Stimulated activated naive CD8-positive, alpha-beta T cell treated with anti-CD3 and anti-CD28 coated beads, Interleukin-15, amount 100 ng/mL, for 72 hours (primary cell): ENCODE measurements around the gene ADAMTS3.

Source experiments
- ATAC-seq: fragments of 150-1000 bp; cut with Tn5 transposase; 2 replicates; pipeline ENCODE4 v1.10.0; 2021; ENCODE audit warnings: mild to moderate bottlenecking, moderate library complexity
- DNase-seq, 2 donors: peaks; one replicate each; pipeline ENCODE4 v3.0.0; 2021 to 2022
- H3K27ac Mint-ChIP-seq, 2 donors: one replicate each; pipeline ENCODE4 v1.8.0; 2022; ENCODE audit warnings: mild to moderate bottlenecking in 2 of 2, mixed read lengths in 2 of 2, moderate library complexity in 2 of 2
- H3K27me3 Mint-ChIP-seq: one replicate; pipeline ENCODE4 v1.8.0; 2022; ENCODE audit warnings: mixed read lengths
- H3K4me1 Mint-ChIP-seq: one replicate; pipeline ENCODE4 v1.8.0; 2022; ENCODE audit warnings: mild to moderate bottlenecking, mixed read lengths
- H3K4me3 Mint-ChIP-seq, 2 donors: one replicate each; pipeline ENCODE4 v1.8.0; 2022; ENCODE audit warnings: mild to moderate bottlenecking in 2 of 2, mixed read lengths in 2 of 2, moderate library complexity in 1 of 2
- H3K9me3 Mint-ChIP-seq, 2 donors: one replicate each; pipeline ENCODE4 v1.8.0; 2022; ENCODE audit warnings: mixed read lengths in 2 of 2

ADAMTS3 gene

DNA sequence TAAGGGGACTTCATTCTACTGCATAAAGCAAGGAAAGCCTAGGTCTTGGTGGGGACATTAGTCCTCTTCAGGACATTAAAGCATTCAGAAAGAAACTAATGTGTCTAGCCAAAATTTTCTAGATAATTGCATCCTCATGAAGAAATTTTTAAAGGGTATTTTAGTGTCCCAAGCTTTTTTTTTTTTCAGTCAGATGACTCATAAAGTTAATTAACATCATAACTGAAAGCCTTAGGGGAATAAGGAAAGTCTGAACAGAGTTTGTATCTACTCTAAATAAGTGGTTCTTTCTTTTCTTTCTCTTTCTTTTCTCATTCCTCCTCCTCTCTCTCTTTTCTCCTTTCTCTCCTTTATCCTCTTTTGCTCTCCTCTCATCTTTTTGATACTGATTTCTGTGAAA lies 202.4 kb downstream of the ADAMTS3 start:
- H3K4me3 Mint-ChIP-seq, result no peak overlapping the region
- H3K27ac Mint-ChIP-seq, result peak overlapping the region in 1 of 2 donors; percentile 56
- no peak for DNase-seq
- H3K27me3 Mint-ChIP-seq, result no peaks in the 10 kb centered on the region
- no peak for ATAC-seq
- no peaks in the 10 kb centered on the region for H3K9me3 Mint-ChIP-seq
- H3K4me1 Mint-ChIP-seq, result no peaks in the 10 kb centered on the region

DNA sequence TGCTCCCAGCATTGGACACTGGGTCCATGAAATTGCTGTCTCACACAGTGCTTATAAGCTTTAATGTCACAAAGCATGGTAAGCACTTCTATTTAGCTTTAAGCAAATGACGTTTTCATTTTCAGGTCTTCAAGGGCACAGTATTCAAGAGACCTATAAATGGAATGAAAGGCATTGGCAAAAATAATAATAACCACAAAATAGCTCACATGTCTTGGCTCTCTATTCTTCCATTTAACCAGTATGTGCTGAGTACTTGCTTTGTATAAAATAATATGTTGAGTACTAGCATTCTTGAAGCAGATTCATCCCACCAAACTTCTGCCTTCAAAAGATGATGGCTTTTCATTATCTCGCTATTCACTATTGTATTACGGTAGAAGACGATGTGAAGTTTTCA lies 203.0 kb downstream of the ADAMTS3 start:
- Mint-ChIP-seq H3K4me1 (no peaks in the 10 kb centered on the region), H3K27me3 (no peaks in the 10 kb centered on the region), H3K9me3 (no peaks in the 10 kb centered on the region), H3K4me3 (no peak overlapping the region), H3K27ac (no peak overlapping the region)
- ATAC-seq (no peak), DNase-seq (no peak)

DNA sequence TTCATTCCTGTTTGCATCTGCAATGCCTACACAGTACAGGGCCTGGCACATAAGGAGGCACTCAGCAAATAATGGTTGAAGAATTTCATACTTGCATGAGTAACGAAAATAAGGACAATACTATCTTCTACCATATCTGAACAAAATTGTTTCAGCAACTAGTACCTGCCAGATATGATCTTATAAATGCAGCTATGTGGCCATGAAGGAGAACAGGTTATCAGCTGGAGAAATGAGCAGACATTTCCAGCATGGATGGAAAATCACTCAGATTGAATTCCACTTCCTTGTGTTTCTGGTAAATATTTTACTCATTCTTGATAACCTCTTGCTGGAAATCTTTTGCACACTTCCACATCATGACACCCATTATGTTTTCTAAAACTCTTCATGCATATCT lies 204.0 kb downstream of the ADAMTS3 start:
- no peak for DNase-seq
- H3K9me3 Mint-ChIP-seq, result no peaks in the 10 kb centered on the region
- H3K4me1 Mint-ChIP-seq, result no peaks in the 10 kb centered on the region
- no peak for ATAC-seq
- H3K4me3 Mint-ChIP-seq, result no peak overlapping the region
- no peak overlapping the region for H3K27ac Mint-ChIP-seq
- H3K27me3 Mint-ChIP-seq, result no peaks in the 10 kb centered on the region

DNA sequence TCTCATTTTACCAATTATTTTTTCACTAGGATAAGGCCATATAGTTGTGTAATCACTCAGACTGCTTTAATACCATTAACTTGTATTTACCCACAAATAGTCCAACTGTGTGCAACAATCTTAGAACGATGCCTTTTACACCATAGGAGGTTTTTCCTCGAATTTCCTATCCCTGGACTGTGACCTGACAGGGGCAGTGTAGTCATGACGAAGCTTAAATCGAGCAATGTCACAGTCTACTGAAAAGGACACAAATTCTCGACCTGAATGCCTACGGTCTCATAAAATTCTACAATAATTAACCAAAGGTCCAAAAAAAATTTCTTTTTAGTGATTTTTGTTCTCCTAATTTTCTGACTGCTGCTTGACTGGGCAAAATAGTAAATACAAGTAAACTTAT lies 208.9 kb downstream of the ADAMTS3 start:
- Mint-ChIP-seq H3K4me1 (no peaks in the 10 kb centered on the region), H3K27ac (no peak overlapping the region), H3K9me3 (no peaks in the 10 kb centered on the region), H3K27me3 (no peaks in the 10 kb centered on the region), H3K4me3 (no peak overlapping the region)
- DNase-seq, result no peak
- ATAC-seq, result no peak

DNA sequence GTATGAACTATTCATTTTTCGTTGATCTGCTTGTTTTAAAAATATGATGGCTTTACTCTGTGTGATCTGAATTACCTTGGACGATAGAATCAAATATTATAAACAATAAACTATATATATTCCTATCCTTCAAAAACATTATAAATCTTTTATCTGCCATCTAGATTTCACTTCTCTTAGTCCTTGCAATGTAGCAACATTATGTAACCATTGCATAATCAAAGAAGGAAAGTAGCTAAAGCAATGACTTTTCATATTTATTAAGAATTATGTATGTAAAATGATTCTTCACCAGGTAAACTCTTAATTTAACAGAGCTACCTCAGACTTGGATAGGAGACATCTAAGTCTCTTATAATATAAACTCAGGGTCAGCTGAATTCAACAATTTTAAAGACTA lies 210.5 kb downstream of the ADAMTS3 start:
- Mint-ChIP-seq H3K27ac (no peak overlapping the region), H3K27me3 (no peaks in the 10 kb centered on the region), H3K4me1 (no peaks in the 10 kb centered on the region), H3K9me3 (no peaks in the 10 kb centered on the region), H3K4me3 (no peak overlapping the region)
- ATAC-seq (no peak), DNase-seq (no peak)

DNA sequence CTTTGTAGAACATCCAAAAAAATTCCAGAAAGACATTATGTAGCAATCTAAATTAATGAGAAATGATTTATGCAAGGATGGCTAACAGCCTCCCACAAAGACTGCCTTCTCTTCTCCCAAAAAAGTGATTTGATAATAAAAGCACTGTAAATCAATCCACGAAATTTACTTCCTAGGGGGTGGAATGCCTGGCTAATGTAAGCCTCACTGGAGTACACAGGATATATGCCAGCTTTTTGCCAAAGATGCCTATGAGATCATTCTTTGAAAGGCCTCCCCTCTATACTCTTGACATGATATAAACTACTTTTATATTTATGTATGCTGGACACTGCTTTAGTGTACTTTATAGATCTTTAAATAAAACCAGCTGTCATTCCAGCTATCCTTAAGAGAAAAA lies 211.1 kb downstream of the ADAMTS3 start:
- Mint-ChIP-seq H3K27me3 (no peaks in the 10 kb centered on the region), H3K4me1 (no peaks in the 10 kb centered on the region), H3K9me3 (no peaks in the 10 kb centered on the region), H3K4me3 (no peak overlapping the region), H3K27ac (no peak overlapping the region)
- ATAC-seq (no peak), DNase-seq (no peak)

DNA sequence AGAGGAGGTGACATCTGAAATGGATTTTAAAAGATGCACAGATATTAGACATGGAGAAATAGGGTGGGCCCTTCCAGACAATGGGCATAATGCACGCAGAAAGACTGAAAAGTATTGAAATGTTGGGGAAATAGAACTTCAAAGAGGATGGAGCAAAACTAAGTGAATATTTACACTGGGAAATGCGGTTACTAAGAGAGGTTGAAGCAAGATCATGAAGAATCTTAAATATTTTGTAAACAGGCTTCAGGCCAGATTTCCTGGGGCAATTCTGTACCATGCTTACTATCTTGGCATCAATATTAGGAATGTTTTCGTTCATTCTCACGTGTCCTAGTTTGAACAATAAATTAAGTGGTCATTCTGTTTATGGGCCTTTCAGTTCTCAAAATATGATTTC lies 216.3 kb downstream of the ADAMTS3 start:
- Mint-ChIP-seq H3K4me3 (no peak overlapping the region), H3K27me3 (peaks cover 7% of the 10 kb centered on the region), H3K27ac (no peak overlapping the region), H3K4me1 (no peaks in the 10 kb centered on the region), H3K9me3 (no peaks in the 10 kb centered on the region)
- ATAC-seq, result no peak
- no peak for DNase-seq

DNA sequence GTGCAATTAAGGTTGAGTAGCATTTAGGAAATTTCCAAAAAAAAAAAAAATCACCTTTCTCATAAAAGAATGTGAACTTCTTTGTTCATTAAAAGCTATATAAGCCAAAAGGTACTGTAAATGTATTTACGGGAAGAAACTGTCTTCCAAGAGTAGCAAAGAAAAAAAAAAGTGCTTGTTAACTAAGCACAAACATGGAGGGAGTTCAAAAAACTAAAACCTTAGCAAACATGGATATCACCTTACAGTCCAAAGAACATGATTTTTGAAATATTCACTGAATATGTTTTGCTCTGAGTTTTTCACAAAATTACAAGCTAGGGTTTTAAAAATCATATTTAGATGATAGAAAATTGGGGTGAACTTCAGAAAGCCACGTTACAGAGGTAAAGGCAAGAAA lies 217.5 kb downstream of the ADAMTS3 start:
- Mint-ChIP-seq H3K4me3 (no peak overlapping the region), H3K4me1 (no peaks in the 10 kb centered on the region), H3K9me3 (no peaks in the 10 kb centered on the region), H3K27ac (no peak overlapping the region), H3K27me3 (peaks cover 7% of the 10 kb centered on the region)
- DNase-seq (no peak), ATAC-seq (no peak)

DNA sequence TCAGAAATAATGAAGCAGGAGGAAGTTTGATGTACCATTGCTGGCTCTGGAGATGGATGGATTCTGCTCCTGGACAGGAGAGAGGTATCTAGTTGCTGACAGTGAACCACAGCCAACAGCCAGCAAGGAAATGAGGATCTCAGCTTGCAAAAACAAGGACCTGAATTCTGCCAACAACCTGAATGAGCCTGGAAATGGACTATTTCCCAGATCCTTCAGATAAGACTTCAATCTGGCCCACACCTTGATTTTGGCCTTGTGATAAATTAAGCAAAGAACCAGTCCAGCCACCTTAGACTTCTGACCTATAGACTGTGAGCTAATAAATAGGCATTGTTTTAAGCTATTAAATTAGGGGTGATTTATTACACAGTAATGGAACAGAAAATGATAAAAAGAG lies 220.3 kb downstream of the ADAMTS3 start:
- ATAC-seq (no peak), DNase-seq (no peak)
- Mint-ChIP-seq H3K4me3 (no peak overlapping the region), H3K27ac (no peak overlapping the region), H3K9me3 (no peaks in the 10 kb centered on the region), H3K4me1 (no peaks in the 10 kb centered on the region), H3K27me3 (peaks cover 7% of the 10 kb centered on the region)

DNA sequence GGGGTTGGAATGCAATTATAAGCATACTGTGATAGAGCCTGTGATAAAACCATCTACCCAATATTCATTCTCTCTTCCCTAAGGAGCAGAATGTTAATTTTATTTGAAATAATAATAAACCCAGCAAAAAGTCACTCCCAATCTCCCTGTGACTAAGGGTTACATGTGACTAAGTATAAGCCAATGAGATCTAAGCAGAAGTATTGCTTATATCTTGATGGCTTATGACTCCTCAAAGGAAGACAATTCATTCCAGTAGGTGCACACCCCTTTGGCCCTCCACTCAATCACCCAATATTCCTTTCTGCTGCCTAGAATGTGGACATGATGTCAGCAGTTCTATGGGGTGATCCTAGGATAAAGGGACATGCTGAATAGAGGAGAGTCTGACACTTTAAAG lies 224.6 kb downstream of the ADAMTS3 start:
- DNase-seq (no peak), ATAC-seq (no peak)
- Mint-ChIP-seq H3K4me1 (no peaks in the 10 kb centered on the region), H3K27ac (no peak overlapping the region), H3K4me3 (no peak overlapping the region), H3K9me3 (no peaks in the 10 kb centered on the region), H3K27me3 (no peaks in the 10 kb centered on the region)

DNA sequence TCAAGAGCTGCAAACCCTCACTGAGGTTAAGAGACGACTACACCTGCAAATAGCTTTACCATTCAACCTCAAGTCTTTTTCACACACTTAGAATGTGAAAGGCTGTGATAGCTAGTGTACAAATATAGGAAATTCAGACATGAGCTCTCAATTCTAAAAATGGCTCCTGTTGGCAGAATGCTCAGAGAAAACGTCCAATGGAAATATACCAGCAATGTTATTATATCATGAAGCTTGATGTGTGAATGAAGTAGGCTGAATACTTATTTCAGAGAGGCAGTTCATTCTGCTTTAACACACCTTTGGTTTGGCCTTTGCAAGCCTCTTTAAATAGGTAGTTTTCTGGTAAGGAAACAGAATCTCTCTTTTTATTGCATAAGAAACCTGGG lies 227.6 kb downstream of the ADAMTS3 start:
- ATAC-seq (no peak), DNase-seq (no peak)
- Mint-ChIP-seq H3K27me3 (no peaks in the 10 kb centered on the region), H3K27ac (no peak overlapping the region), H3K9me3 (no peaks in the 10 kb centered on the region), H3K4me1 (no peaks in the 10 kb centered on the region), H3K4me3 (no peak overlapping the region)

DNA sequence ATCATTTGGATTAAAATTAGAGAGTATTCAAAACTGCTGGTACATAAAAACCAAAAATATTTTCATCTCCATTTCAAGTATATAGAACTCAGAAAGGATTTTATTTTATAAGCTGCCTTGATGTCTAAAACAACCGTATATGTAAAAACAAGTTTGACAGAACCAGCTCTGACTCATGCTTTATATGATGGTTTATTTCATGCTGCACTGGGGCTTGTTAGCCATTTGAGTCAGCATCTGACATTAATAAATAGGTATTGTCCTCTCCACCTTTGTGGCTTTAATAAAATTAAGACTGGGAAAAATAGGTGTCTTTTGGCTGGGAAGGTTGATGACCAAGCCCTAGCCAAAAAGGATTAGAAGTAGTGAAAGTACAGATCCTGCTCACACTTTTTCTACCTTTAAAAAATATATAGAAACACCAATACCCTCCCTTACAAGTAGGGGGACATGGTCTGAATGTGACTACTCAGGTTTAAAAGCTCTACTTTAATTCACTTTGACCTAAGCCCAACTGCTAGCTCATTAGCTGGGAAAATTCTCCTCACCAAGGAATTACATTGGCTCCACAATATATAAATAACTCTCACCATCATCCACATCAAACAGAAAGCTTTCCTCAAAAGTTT lies 228.1 kb downstream of the ADAMTS3 start:
- Mint-ChIP-seq H3K9me3 (no peaks in the 10 kb centered on the region), H3K4me1 (no peaks in the 10 kb centered on the region), H3K27ac (no peak overlapping the region), H3K4me3 (no peak overlapping the region), H3K27me3 (no peaks in the 10 kb centered on the region)
- ATAC-seq (no peak), DNase-seq (no peak)

DNA sequence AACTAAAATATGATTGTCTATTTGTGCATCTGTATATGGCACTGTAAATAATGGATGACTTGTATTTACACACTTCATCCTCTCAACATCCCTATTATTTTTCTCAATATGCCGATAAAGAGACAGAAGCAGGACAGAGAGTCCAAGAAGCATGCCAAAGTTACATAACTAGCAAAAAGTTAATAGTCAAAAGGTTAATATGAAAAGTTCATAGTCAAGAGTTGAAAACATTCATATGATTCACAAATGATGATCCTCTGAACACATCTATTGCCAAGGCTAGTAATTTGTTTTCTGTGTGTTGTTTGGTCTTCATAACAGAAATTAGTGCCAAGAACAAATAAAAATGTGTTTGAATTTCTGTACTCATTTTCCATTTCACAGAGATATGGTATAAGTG lies 231.0 kb downstream of the ADAMTS3 start:
- Mint-ChIP-seq H3K27ac (no peak overlapping the region), H3K4me1 (no peaks in the 10 kb centered on the region), H3K9me3 (no peaks in the 10 kb centered on the region), H3K4me3 (no peak overlapping the region), H3K27me3 (no peaks in the 10 kb centered on the region)
- ATAC-seq (no peak), DNase-seq (no peak)

DNA sequence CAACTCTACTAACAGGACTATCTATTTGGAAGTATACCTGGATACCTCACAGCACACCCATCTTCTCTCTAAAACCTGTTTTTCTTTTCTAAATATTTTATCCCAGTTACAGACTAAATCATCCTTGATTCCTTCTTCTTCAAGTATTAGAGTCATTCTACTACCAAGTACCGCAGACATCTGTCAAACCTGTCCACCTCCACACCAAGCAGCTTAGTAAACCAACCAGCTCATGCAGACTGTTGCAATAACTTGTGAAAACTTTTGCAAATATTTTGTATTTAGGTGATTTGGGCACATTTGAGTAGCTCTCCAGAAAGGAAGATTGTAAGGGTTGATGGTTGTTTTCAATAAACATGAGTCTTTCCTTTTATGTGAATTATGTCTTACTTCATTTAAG lies 238.6 kb downstream of the ADAMTS3 start:
- ATAC-seq, result no peak
- Mint-ChIP-seq H3K4me3 (no peak overlapping the region), H3K4me1 (no peaks in the 10 kb centered on the region), H3K27me3 (no peaks in the 10 kb centered on the region), H3K9me3 (no peaks in the 10 kb centered on the region), H3K27ac (no peak overlapping the region)
- DNase-seq, result no peak

DNA sequence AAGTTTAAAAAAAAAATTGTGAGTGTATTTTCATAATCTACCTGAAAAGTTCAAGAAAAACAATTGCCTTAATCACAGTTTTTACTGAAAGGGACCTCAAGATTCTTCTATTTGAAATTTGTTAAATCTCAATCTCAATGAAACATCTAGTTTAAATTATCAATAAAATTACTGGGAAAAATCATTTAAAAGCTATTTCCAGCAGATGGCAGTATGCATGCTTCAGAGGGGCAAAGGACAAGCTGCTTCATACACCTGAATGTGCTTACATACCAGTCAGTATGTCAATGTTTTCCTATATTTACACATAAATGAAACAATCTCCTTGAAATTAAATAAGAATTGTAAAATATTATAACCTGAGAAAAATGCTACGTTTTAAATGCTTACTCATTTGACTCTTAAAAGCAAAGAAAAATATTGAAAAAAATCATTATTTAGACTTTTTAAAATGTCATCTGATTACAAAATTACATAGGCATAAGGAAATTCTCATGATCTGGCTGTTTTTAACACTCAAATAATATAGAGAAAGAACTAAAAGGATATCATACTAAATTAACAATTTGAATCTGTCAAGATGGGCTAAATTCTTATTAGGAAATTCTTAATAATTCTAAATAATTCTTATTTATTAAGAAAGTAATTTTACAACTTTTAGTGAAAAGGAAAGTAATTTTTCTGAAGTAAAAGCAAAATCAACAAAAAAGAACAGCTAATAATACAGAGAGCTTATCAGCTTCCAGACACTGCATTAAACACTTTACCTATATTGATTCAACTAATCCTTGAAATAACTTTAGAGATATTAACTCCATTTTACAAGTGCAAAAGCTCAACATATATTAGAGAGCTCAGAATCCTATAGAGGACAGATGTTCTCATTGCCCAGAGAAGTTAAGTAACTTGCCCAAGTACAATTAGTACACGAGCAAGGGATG lies 242.1 kb downstream of the ADAMTS3 start:
- DNase-seq, result no peak
- no peak for ATAC-seq
- Mint-ChIP-seq H3K4me3 (no peak overlapping the region), H3K9me3 (no peaks in the 10 kb centered on the region), H3K4me1 (no peaks in the 10 kb centered on the region), H3K27me3 (peaks cover 11% of the 10 kb centered on the region), H3K27ac (no peak overlapping the region)

DNA sequence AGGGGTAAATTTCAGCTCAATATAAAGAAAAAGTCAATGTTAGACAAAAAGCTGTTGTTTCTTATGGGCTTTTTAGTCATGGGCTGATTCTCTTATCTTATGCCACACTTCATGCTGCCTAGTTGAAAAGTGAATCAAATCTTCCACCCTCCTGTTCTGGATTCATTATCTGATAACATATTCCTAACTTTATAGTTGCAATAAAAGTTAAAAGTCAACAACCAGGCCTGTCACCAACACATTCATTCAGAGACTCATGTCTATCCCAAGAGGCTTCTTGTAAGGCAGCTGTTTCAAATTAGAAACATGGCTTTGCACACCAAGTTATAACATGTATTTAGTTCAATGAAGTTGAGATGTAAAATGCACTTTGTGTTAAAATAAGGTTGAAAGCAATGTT lies 243.8 kb downstream of the ADAMTS3 start:
- Mint-ChIP-seq H3K4me1 (no peaks in the 10 kb centered on the region), H3K9me3 (no peaks in the 10 kb centered on the region), H3K4me3 (no peak overlapping the region), H3K27me3 (peaks cover 11% of the 10 kb centered on the region), H3K27ac (no peak overlapping the region)
- no peak for DNase-seq
- no peak for ATAC-seq

DNA sequence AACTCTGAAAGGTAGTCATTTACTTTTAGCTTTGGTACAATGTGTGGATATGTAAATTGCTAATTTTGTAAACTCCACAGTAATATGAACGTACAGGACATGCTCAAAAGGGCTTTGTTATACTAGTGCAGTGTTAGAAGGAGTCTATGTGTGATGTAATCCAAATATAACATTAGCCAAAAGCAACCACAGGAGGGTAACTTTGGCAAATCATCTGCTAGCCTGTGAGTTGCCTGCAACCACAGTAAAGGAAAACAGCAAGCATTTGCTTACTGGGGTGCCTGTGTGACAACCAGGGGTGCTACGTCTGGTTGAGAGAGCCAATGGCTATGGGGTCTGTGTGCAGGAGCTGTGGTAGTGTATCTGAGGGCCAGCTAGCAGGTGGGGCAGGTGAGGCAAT lies 245.8 kb downstream of the ADAMTS3 start:
- ATAC-seq, result no peak
- H3K9me3 Mint-ChIP-seq, result no peaks in the 10 kb centered on the region
- peaks cover 9% of the 10 kb centered on the region for H3K4me1 Mint-ChIP-seq
- peaks cover 11% of the 10 kb centered on the region for H3K27me3 Mint-ChIP-seq
- H3K27ac Mint-ChIP-seq, result no peak overlapping the region
- DNase-seq, result no peak
- H3K4me3 Mint-ChIP-seq, result no peak overlapping the region
